ENCODE data around the gene RASGEF1C.

RASGEF1C gene

DNA sequence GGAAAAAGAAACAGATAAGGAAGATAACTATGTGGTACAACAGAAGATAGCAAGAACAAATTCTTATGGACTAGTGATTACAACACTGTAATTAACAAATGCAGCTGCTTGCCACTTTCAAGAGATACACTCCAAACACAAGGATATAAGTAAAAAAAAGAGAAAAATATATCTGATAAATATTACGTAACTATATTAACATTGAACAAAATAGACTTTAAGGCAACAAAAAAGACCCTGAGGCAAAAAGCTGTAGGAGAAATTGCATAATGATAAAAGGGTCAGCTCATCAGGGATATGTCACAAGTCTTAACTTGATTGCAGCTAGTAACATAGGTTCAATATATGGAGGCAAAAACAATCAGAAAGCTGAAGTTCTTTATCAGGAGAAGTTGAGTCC, 86.1 kb downstream of the RASGEF1C start:
- Histone ChIP-seq H3K4me3 (ENCODE audit: insufficient read depth, low read length, poor library complexity, severe bottlenecking) (no peak overlapping the region), H3K27me3 (ENCODE audit: low read length) (no peaks in the 10 kb centered on the region), H3K9me3 (ENCODE audit: insufficient read depth, low read length) (no peaks in the 10 kb centered on the region), H3K36me3 (ENCODE audit: low read length) (no peaks in the 10 kb centered on the region), H3F3A (ENCODE audit: insufficient read depth) (no peaks in the 10 kb centered on the region), H3K4me2 (ENCODE audit: low read depth, low read length, poor library complexity, severe bottlenecking) (no peak overlapping the region), H2AFZ (ENCODE audit: low read depth, low read length, severe bottlenecking) (no peak overlapping the region), H3K9me2 (replicated peaks; ENCODE audit: insufficient read depth, low read length) (no peaks in the 10 kb centered on the region), H3K9ac (ENCODE audit: low read length) (no peak overlapping the region), H3K27ac (ENCODE audit: low read depth, low read length) (no peak overlapping the region), H4K20me1 (ENCODE audit: low read depth, low read length) (0 out of 2 replicates have a peak, but pooled peaks cover 5% of the 10 kb centered on the region), H3K79me2 (ENCODE audit: insufficient read depth, low read length) (no peaks in the 10 kb centered on the region)
- TF ChIP-seq EZH2phosphoT487 (conservative IDR thresholded peaks at IDR 0.05; ENCODE audit: low read length): no peak

- Histone ChIP-seq H3K27me3 (ENCODE audit: low read length) (no peaks in the 10 kb centered on the region), H4K20me1 (ENCODE audit: low read depth, low read length) (0 out of 2 replicates have a peak, but pooled peaks cover 5% of the 10 kb centered on the region), H3K27ac (ENCODE audit: low read depth, low read length) (no peak overlapping the region), H3K4me3 (ENCODE audit: insufficient read depth, low read length, poor library complexity, severe bottlenecking) (no peak overlapping the region), H3F3A (ENCODE audit: insufficient read depth) (no peaks in the 10 kb centered on the region), H2AFZ (ENCODE audit: low read depth, low read length, severe bottlenecking) (no peak overlapping the region), H3K36me3 (ENCODE audit: low read length) (no peaks in the 10 kb centered on the region), H3K79me2 (ENCODE audit: insufficient read depth, low read length) (no peaks in the 10 kb centered on the region), H3K9ac (ENCODE audit: low read length) (no peak overlapping the region), H3K9me2 (replicated peaks; ENCODE audit: insufficient read depth, low read length) (no peaks in the 10 kb centered on the region), H3K9me3 (ENCODE audit: insufficient read depth, low read length) (no peaks in the 10 kb centered on the region), H3K4me2 (ENCODE audit: low read depth, low read length, poor library complexity, severe bottlenecking) (no peak overlapping the region)
- TF ChIP-seq EZH2phosphoT487 (conservative IDR thresholded peaks at IDR 0.05; ENCODE audit: low read length) (no peak), CTCF (IDR thresholded peaks at IDR 0.05; ENCODE audit: insufficient read depth, low read length, poor library complexity, severe bottlenecking) (no peak)
Measured at GRCh38 chr5:180121826-180122413, 87.1 kb downstream of the RASGEF1C start.

GRCh38 chr5:180120237-180121101, 88.5 kb downstream of the RASGEF1C start:
- TF ChIP-seq CTCF (IDR thresholded peaks at IDR 0.05; ENCODE audit: insufficient read depth, low read length, poor library complexity, severe bottlenecking) (no peak), EZH2phosphoT487 (conservative IDR thresholded peaks at IDR 0.05; ENCODE audit: low read length) (no peak)
- no peaks in the 10 kb centered on the region for H3K36me3 ChIP-seq (ENCODE audit: low read length)
- H3K9me3 ChIP-seq (ENCODE audit: insufficient read depth, low read length): no peaks in the 10 kb centered on the region
- H3K9me2 ChIP-seq (replicated peaks; ENCODE audit: insufficient read depth, low read length): no peaks in the 10 kb centered on the region
- no peak overlapping the region for H3K4me3 ChIP-seq (ENCODE audit: insufficient read depth, low read length, poor library complexity, severe bottlenecking)
- H4K20me1 ChIP-seq (ENCODE audit: low read depth, low read length): 0 out of 2 replicates have a peak, but pooled peaks cover 5% of the 10 kb centered on the region
- H3K4me2 ChIP-seq (ENCODE audit: low read depth, low read length, poor library complexity, severe bottlenecking): no peak overlapping the region
- no peak overlapping the region for H2AFZ ChIP-seq (ENCODE audit: low read depth, low read length, severe bottlenecking)
- no peaks in the 10 kb centered on the region for H3K27me3 ChIP-seq (ENCODE audit: low read length)
- H3K9ac ChIP-seq (ENCODE audit: low read length): no peak overlapping the region
- no peaks in the 10 kb centered on the region for H3K79me2 ChIP-seq (ENCODE audit: insufficient read depth, low read length)
- no peaks in the 10 kb centered on the region for H3F3A ChIP-seq (ENCODE audit: insufficient read depth)
- no peak overlapping the region for H3K27ac ChIP-seq (ENCODE audit: low read depth, low read length)

DNA sequence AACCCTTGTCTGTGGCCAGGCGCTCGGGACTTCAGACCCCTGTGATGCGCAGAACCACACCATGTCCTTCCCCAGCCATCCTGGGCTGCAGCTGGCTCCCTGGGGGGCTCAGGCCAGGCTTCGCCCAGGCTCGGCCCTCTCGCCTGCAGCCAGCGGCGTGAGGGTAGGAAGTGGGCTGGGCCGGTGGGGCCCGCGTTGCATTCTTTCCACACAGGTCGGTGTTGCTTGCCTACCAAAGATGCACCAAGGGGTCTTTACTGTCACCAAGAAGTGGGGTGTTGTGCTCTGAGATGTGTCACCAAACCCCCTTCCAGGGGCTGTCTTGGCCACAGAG, 89.1 kb downstream of the RASGEF1C start:
- TF ChIP-seq EZH2phosphoT487 (conservative IDR thresholded peaks at IDR 0.05; ENCODE audit: low read length) (no peak), CTCF (IDR thresholded peaks at IDR 0.05; ENCODE audit: insufficient read depth, low read length, poor library complexity, severe bottlenecking) (no peak)
- 0 out of 2 replicates have a peak, but pooled peaks cover 5% of the 10 kb centered on the region for H4K20me1 ChIP-seq (ENCODE audit: low read depth, low read length)
- no peaks in the 10 kb centered on the region for H3K79me2 ChIP-seq (ENCODE audit: insufficient read depth, low read length)
- no peaks in the 10 kb centered on the region for H3F3A ChIP-seq (ENCODE audit: insufficient read depth)
- H2AFZ ChIP-seq (ENCODE audit: low read depth, low read length, severe bottlenecking): no peak overlapping the region
- H3K9ac ChIP-seq (ENCODE audit: low read length): no peak overlapping the region
- H3K36me3 ChIP-seq (ENCODE audit: low read length): no peaks in the 10 kb centered on the region
- H3K9me3 ChIP-seq (ENCODE audit: insufficient read depth, low read length): no peaks in the 10 kb centered on the region
- H3K4me3 ChIP-seq (ENCODE audit: insufficient read depth, low read length, poor library complexity, severe bottlenecking): no peak overlapping the region
- H3K27me3 ChIP-seq (ENCODE audit: low read length): no peaks in the 10 kb centered on the region
- H3K4me2 ChIP-seq (ENCODE audit: low read depth, low read length, poor library complexity, severe bottlenecking): no peak overlapping the region
- no peaks in the 10 kb centered on the region for H3K9me2 ChIP-seq (replicated peaks; ENCODE audit: insufficient read depth, low read length)
- no peak overlapping the region for H3K27ac ChIP-seq (ENCODE audit: low read depth, low read length)
